Right lobe of liver (tissue), 6 donors: Measurements from ENCODE around the gene OPALIN. TPM values are rescaled to one million over a fixed set of nuclear protein-coding genes. Genes with fewer than 3 reads are reported as not detected.

Experiments used
- ATAC-seq, 4 donors: fragments of 200-7000 bp; cut with Tn5 transposase; one replicate each; pipeline ENCODE4 v1.9.1; 2020; ENCODE audit warnings: mild to moderate bottlenecking in 4 of 4, moderate library complexity in 4 of 4
- DNase-seq, 3 donors: peaks; one replicate each; pipeline ENCODE4 v3.0.0-alpha.2; 2020
- H3K27ac ChIP-seq, 3 donors: fragments of 200-600 bp; one replicate each; pipeline ENCODE4 v1.8.0; 2022
- H3K27me3 ChIP-seq, 2 donors: fragments of 200-600 bp; one replicate each; pipeline ENCODE4 v1.8.0; 2022
- H3K36me3 ChIP-seq, 4 donors: fragments of 200-600 bp; sonication (generic) in 1 of 4; one replicate each; pipeline versions ENCODE4 v1.5.1 to v1.8.0; 2017 to 2022; ENCODE audit warnings: control low read depth in 1 of 4
- H3K4me1 ChIP-seq, 4 donors: fragments of 200-600 bp; sonication (generic) in 1 of 4; one replicate each; pipeline versions ENCODE4 v1.5.1 to v1.8.0; 2017 to 2022; ENCODE audit warnings: control low read depth in 1 of 4
- H3K4me3 ChIP-seq, 3 donors: fragments of 200-600 bp; one replicate each; pipeline ENCODE4 v1.8.0; 2022
- H3K9me3 ChIP-seq, 4 donors: fragments of 200-600 bp; sonication (generic) in 1 of 4; one replicate each; pipeline versions ENCODE4 v1.5.1 to v1.8.0; 2017 to 2022; ENCODE audit warnings: control low read depth in 1 of 4
- POLR2A ChIP-seq: fragments of 450-650 bp; IDR thresholded peaks from one replicate; pipeline ENCODE4 v1.6.1; 2017; ENCODE audit warnings: antibody characterized with exemption, mild to moderate bottlenecking
- WGBS: methylation state at CpG from one replicate; pipeline ENCODE4 v1.1.6; 2018; ENCODE audit warnings: low coverage, low lambda C conversion rate; ENCODE audit not compliant: insufficient coverage; ENCODE audit errors: missing lambda C conversion rate; 5-methylcytosine and 5-hydroxymethylcytosine counted together
- intact Hi-C, 2 donors: fragments of 100-400 bp; cut with DNase I; formaldehyde crosslinking; loops; one replicate each; pipeline versions ENCODE4 v1.11.2 to v1.14.1; 2022
- total RNA-seq, 6 experiments: library from RNA; depleted of rRNA in 2 of 6; stranded (reverse); fragments of >200 nt in 2 of 6; fragmentation: NEBNext Ultra II Directional in 3 of 6; extraction: Animal tissue kit (Norgen Biotek cat#: 25700) in 3 of 6; gene quantifications; one replicate each; pipeline versions ENCODE4 v1.1.0 to v1.2.4, GENCODE V29; 2016 to 2023
- TF ChIP-seq, protein P1 (sequence below), 4 donors: fragments of 200-600 bp in 3 of 4; fragments of 450-650 bp in 1 of 4; IDR thresholded peaks; one replicate each; pipeline versions ENCODE4 v1.5.1 to v1.8.0; 2016 to 2022; ENCODE audit warnings: antibody characterized with exemption in 4 of 4, mild to moderate bottlenecking in 2 of 4
- donor health status: DM: no; HTN: yes; CAD: no.
- donor health status: DM: no; HTN: no; CAD: no.
- donor health status: DM: no; HTN: no; CAD: no.
- donor health status: DM: no; HTN: yes; CAD: no.
- donor health status: DM: no; HTN: yes; CAD: no.

OPALIN gene
- total RNA-seq, 6 experiments from 2014 or later, result not detected

DNA sequence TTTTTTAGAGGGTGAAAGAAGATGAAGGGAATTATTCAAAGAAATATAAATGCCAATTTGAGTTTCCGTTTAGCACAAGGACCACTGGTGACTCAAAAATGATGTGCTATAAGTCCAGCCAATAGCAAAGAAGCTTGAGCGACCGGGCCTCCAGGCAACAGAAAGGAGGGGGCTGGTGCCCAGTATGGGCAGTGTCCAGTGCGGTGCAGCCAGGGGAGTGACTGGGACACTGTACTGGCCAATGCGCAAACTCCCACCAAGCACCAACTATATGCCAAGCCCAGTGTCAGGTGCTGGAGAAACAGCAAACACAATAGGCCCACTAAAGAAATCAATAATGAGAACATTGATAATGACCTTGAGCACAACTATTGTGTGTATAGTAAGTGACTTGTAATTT lies 10.2 kb upstream of the OPALIN start:
- 89% methylated on average over 2 of the region's 5 CpGs for WGBS
- no peaks in the 10 kb centered on the region for H3K27me3 ChIP-seq
- no peak overlapping the region for H3K4me3 ChIP-seq
- no peak for ATAC-seq
- no peak for DNase-seq
- no peaks in the 10 kb centered on the region for H3K36me3 ChIP-seq
- no peak overlapping the region for H3K27ac ChIP-seq
- no peaks in the 10 kb centered on the region for H3K4me1 ChIP-seq
- intact Hi-C loops, result no loop called here
- TF ChIP-seq POLR2A, result no peak
- TF ChIP-seq, protein P1, sequence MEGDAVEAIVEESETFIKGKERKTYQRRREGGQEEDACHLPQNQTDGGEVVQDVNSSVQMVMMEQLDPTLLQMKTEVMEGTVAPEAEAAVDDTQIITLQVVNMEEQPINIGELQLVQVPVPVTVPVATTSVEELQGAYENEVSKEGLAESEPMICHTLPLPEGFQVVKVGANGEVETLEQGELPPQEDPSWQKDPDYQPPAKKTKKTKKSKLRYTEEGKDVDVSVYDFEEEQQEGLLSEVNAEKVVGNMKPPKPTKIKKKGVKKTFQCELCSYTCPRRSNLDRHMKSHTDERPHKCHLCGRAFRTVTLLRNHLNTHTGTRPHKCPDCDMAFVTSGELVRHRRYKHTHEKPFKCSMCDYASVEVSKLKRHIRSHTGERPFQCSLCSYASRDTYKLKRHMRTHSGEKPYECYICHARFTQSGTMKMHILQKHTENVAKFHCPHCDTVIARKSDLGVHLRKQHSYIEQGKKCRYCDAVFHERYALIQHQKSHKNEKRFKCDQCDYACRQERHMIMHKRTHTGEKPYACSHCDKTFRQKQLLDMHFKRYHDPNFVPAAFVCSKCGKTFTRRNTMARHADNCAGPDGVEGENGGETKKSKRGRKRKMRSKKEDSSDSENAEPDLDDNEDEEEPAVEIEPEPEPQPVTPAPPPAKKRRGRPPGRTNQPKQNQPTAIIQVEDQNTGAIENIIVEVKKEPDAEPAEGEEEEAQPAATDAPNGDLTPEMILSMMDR (IDR thresholded peaks at IDR 0.05), result no peak
- no peaks in the 10 kb centered on the region for H3K9me3 ChIP-seq

DNA sequence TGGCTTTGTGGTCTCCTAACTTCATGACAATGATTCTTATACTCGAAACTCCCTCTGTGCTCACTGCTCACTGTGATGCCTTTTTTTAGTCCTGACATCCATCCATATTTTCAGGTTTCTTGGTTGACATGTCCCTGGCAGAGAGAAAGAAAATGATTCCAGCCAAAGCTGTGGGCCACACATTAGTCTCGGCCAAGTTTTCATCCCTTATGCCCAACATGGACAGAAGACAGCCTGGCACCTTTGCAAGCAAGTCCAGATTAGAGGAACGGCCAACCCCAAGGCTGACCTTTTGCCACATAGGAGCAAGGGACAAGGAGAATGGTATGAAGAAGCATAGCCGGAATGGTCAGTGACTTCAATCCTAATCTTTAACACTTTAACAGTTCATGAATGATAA lies 8.7 kb upstream of the OPALIN start:
- no peak overlapping the region for H3K27ac ChIP-seq
- no peaks in the 10 kb centered on the region for H3K9me3 ChIP-seq
- ATAC-seq, result no peak
- no peaks in the 10 kb centered on the region for H3K27me3 ChIP-seq
- 70% methylated on average over 3 of the region's 4 CpGs for WGBS
- TF ChIP-seq POLR2A, result no peak
- TF ChIP-seq, protein P1 (IDR thresholded peaks at IDR 0.05), result no peak
- H3K4me3 ChIP-seq, result no peak overlapping the region
- intact Hi-C loops, result no loop called here
- H3K4me1 ChIP-seq, result no peaks in the 10 kb centered on the region
- no peaks in the 10 kb centered on the region for H3K36me3 ChIP-seq
- DNase-seq, result no peak

DNA sequence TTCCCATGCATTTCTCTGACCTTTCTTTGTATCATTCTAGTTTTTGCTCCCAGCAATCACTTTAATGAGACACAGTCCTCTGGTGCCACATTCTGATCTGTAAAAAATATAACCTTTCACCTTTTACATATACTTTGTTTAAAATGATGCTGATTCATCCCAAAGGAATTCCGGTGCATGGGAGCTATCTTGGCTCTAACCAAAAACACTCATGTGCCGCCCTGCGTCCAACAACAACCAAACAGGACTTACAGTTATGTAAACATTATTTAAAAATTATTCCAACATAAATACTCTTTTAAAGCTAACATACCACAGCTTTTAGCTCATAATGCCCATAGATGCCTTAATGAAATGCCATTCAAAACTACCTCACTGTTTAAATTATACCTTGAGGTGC lies 7.7 kb upstream of the OPALIN start:
- H3K27ac ChIP-seq, result no peak overlapping the region
- no peaks in the 10 kb centered on the region for H3K36me3 ChIP-seq
- no peak overlapping the region for H3K4me3 ChIP-seq
- intact Hi-C loops, result no loop called here
- DNase-seq (no peak), ATAC-seq (no peak)
- H3K9me3 ChIP-seq, result no peaks in the 10 kb centered on the region
- no peaks in the 10 kb centered on the region for H3K27me3 ChIP-seq
- H3K4me1 ChIP-seq, result no peaks in the 10 kb centered on the region
- TF ChIP-seq POLR2A, result no peak
- TF ChIP-seq, protein P1 (IDR thresholded peaks at IDR 0.05), result no peak
- WGBS, result 69% methylated on average over 3 of the region's 3 CpGs

DNA sequence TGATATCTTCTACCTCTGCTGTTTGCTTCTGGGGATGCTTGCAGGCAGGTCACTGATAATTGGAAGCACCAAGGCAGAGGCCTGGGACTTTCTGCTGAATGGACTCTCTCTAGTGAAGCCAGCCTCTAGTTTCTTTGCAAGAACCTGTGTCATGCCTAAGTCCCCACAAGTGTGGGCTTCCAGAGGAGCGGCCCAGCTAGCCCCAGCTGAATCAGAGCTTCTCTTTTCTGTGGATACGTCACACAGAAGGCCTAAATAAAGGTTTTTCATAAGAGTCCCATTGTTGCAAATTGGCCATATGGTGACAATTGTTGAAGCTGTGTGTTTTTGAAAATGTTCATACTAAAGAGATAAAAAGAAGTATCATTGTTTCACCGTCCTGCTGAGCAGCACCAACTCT lies 6.8 kb upstream of the OPALIN start:
- no peaks in the 10 kb centered on the region for H3K27me3 ChIP-seq
- no peak for TF ChIP-seq POLR2A
- TF ChIP-seq, protein P1 (IDR thresholded peaks at IDR 0.05), result no peak
- 83% methylated on average over 2 of the region's 3 CpGs for WGBS
- intact Hi-C loops, result no loop called here
- no peaks in the 10 kb centered on the region for H3K9me3 ChIP-seq
- ATAC-seq, result no peak
- no peaks in the 10 kb centered on the region for H3K36me3 ChIP-seq
- H3K4me3 ChIP-seq, result no peak overlapping the region
- no peaks in the 10 kb centered on the region for H3K4me1 ChIP-seq
- no peak overlapping the region for H3K27ac ChIP-seq
- no peak for DNase-seq

DNA sequence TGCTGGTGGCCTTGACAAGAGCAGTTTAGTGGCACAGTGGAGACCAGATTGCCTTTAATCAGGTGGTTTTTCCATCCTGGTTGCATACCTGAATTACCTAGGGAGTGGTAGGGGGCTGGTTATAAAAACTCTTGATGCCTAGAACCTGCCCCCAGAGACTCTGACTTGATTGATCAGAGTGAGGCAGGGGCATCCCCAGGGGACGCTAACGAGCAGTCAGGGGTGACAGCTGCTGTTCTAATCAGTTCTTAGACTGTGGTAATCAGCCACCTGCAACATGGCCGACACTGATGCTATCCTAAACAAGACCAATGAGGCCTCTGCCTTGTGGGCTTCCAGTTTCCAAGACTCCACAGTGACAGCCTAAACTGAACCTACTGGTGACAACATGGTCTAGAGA lies 2.0 kb upstream of the OPALIN start:
- TF ChIP-seq POLR2A, result no peak
- TF ChIP-seq, protein P1 (IDR thresholded peaks at IDR 0.05), result no peak
- Histone ChIP-seq H3K4me3 (no peak overlapping the region), H3K27ac (no peak overlapping the region), H3K9me3 (no peaks in the 10 kb centered on the region), H3K4me1 (no peaks in the 10 kb centered on the region), H3K36me3 (no peaks in the 10 kb centered on the region), H3K27me3 (no peaks in the 10 kb centered on the region)
- 42% methylated on average over 2 of the region's 3 CpGs for WGBS
- ATAC-seq (no peak), DNase-seq (no peak)
- intact Hi-C loops, result no loop called here
